ENCODE data around the gene ANKS1A. TPM values are rescaled to one million over a fixed set of nuclear protein-coding genes. Genes with fewer than 3 reads are reported as not detected.

Gene ANKS1A
- total RNA-seq (2021), result 32.7 to 35.0 TPM (median 32.7 TPM) in 3 replicates
- Bru-seq, nascent RNA, result percentile 78 among the genes with signal in this experiment
- long read RNA-seq, experiment 1, full-length matches to known transcripts, result 68 of 176 reads
- long read RNA-seq, experiment 1, partial matches to known transcripts, result 48 of 176 reads
- long read RNA-seq, experiment 1, other reads (novel, unspliced or antisense), result 60 of 176 reads
- long read RNA-seq, experiment 2, full-length matches to known transcripts, result 3 of 49 reads
- long read RNA-seq, experiment 2, partial matches to known transcripts, result 10 of 49 reads
- long read RNA-seq, experiment 2, other reads (novel, unspliced or antisense), result 36 of 49 reads
- long read RNA-seq, experiment 3, partial matches to known transcripts, result 0 of 5 reads
- long read RNA-seq, experiment 3, other reads (novel, unspliced or antisense), result 5 of 5 reads

- TF ChIP-seq ELF4 (CRISPR knock-in tag; IDR thresholded peaks at IDR 0.05; ENCODE audit: low read depth) (peak; percentile 44; the same call in 1 of the 2 replicates), SP1 (CRISPR knock-in tag; conservative IDR thresholded peaks at IDR 0.05) (peak; percentile 94), RORB (CRISPR knock-in tag; IDR thresholded peaks at IDR 0.05) (no peak), USF2 (CRISPR knock-in tag; IDR thresholded peaks at IDR 0.05) (peak; percentile 66), HMGXB4 (CRISPR knock-in tag; IDR thresholded peaks at IDR 0.05) (peak; percentile 22; the same call in 1 of the 2 replicates), NR1H2 (CRISPR knock-in tag; IDR thresholded peaks at IDR 0.05) (no peak), FOXK1 (CRISPR knock-in tag; IDR thresholded peaks at IDR 0.05) (peak; percentile 87), TP53 (CRISPR knock-in tag; IDR thresholded peaks at IDR 0.05) (no peak), E2F5 (CRISPR knock-in tag; IDR thresholded peaks at IDR 0.05) (peak; percentile 60), CREB1 (CRISPR knock-in tag; IDR thresholded peaks at IDR 0.05) (0 out of 2 replicates have a peak, but pooled peaks have one; percentile 66), USF1 (CRISPR knock-in tag; IDR thresholded peaks at IDR 0.05) (peak; percentile 52; the same call in 1 of the 2 replicates), ZNF281 (CRISPR knock-in tag; IDR thresholded peaks at IDR 0.05) (peak; percentile 76; the same call in 1 of the 2 replicates), CREM (CRISPR knock-in tag; IDR thresholded peaks at IDR 0.05) (peak; percentile 90; the same call in 1 of the 2 replicates), MAX (CRISPR knock-in tag; IDR thresholded peaks at IDR 0.05) (peak; percentile 49; the same call in 1 of the 2 replicates), GABPB1 (CRISPR knock-in tag; IDR thresholded peaks at IDR 0.05) (peak; percentile 63; the same call in 1 of the 2 replicates), ZNF121 (CRISPR knock-in tag; IDR thresholded peaks at IDR 0.05) (0 out of 2 replicates have a peak, but pooled peaks have one; percentile 46)
- no peaks in the 10 kb centered on the region for H3K27me3 Mint-ChIP-seq (ENCODE audit: low read depth)
- H3K4me3 Mint-ChIP-seq, result peak within 1 kb of the TSS; percentile 100
- H3K27ac Mint-ChIP-seq, result peak within 1 kb of the TSS; percentile 100
- POLR2A ChIA-PET, result interaction anchor here (0.8 to 2.7 kb wide), 5 partner anchors 17 to 251 kb away, joined by 4 to 24 read pairs (median 6); partner anchors contain the start of genes BLTP3A and SNRPC
- H3K9me3 Mint-ChIP-seq, result peaks cover 2% of the 10 kb centered on the region; the same call in 1 of the 2 replicates
- H3K4me1 Mint-ChIP-seq, result peaks cover 14% of the 10 kb centered on the region
- peaks cover 11% of the 10 kb centered on the region for H3K36me3 Mint-ChIP-seq
- ATAC-seq (peak; percentile 90), DNase-seq (ENCODE audit: low spot score) (peak; percentile 93)
- CTCF ChIA-PET, result interaction anchor here (0.6 to 1.4 kb wide), 6 partner anchors 84 to 352 kb away, joined by 3 to 5 read pairs (median 4); no protein-coding TSS in a partner anchor
Observed at GRCh38 chr6:34888874-34889555, at the start of gene ANKS1A. Gene ANKS1A (plus strand): TSS chr6:34889255. CDS start chr6:34889403, 148 bp downstream.

All from WTC11 (cell line).